Stimulated activated CD4-positive, alpha-beta T cell treated with anti-CD3 and anti-CD28 coated beads, TNF-alpha, amount 100 ng/mL, for 4 hours (primary cell): ENCODE data around the gene CFP.
A peak's percentile ranks its signal among the peaks of the same experiment; 100 is the strongest.

Experiments used
- DNase-seq, 3 experiments: peaks; one replicate each; pipeline ENCODE4 v3.0.0-alpha.2; 2020; ENCODE audit warnings: low read depth in 3 of 3

Gene CFP

DNA sequence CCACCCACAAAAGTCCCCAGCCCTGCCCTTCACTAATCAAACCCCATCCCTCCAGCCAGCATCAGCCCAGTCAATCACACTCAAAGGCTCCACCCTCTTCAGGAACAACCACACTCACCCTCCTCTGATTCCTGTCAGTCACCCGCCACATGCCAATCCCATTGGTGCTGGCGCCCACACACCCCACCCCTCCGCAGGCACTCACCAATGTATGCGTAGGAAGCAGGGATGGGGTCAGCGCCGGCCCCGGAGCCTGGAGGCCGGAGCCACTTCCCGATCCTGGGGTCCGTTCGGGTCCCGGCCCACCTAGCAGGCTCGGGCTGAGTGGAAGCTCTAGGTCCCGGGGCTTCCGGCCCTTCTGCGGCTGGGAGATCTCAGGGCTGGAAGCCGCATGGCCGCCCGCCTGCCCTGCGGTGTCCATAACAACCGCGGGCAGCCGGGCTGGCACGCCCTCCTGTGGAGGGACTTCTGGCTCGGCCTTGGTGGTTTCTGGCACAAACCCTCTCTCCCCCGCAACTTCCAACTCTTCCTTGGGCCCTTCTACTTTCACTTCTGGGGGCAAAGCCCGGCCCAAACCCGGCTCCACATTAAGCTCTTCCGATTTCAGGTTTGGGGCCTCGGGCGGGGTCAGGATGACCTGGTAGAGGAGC is 7.9 kb upstream of the CFP start:
- DNase-seq = no peak

DNA sequence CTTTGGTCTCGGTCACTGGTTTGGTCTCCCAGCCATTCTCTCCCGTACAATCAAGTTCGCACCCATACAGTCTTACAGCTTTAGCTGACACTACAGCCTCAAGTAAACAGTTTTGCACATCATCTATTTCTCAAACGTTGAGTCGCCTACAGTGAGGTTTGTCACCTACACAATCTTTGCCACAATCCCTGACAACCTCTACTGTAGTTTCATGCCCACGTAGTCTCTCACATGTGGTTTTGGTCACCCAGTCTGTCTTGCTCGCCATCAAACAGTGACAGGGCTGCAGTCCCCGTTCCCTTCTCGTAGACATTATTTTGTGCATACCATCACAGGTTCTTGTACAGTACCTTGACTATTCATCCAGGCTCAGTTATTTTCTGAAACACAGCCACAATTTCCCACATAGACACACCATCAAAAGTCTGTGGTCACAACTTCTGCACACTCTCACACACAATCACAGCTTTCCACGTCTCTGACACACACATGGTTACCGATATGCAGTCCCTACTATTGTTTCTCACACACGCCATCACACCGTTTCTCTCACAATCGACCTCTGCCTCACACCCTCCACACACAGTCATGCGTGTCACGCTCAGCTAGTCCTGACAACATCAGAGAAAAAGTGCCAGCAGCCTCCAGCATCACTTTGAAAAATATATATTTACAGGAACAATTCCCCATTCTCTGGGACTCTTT is 5.3 kb upstream of the CFP start:
- DNase-seq = no peak

DNA sequence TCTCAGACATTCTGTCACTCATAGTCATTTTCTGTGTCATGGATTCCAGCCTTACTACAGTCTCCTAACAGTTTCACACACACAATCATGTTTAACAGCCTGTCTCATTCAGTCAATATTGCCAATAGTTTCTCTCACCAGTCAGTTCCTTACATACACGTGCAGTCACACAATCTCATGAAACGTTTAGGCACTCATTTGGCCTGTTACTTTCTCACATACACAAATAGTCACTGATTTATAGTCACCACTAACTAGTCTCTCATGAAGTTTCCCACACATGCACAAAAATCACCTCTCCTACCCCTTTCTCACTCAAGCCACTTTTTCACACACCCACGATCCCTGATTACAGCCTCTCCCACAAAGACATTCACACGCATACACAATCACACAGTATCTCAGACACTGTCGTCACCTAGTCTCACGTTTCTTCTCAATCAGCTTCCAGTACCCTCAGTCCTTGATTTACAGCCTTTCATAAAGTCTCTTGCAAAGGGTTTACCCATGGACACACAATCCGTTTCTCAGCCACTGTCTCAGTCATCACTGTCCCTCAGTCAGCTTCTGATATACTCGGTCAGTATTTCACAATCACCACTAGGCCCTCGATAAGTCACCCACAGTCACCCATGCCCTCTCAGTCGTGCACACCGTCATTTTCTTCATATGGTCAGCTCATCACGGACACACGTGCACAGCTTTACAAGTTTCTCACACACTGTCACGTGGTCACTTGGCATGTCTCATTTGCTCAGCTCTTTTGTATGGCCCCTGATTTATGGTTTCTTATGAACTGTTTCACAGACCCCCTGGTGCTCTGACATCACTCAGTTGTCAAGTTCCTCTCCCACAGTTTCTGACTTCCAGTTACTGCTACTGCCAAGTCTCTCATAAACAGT is 4.2 kb upstream of the CFP start:
- DNase-seq = no peak

GRCh38 chrX:47632666-47633065 is 2.9 kb upstream of the CFP start:
- no peak for DNase-seq

DNA sequence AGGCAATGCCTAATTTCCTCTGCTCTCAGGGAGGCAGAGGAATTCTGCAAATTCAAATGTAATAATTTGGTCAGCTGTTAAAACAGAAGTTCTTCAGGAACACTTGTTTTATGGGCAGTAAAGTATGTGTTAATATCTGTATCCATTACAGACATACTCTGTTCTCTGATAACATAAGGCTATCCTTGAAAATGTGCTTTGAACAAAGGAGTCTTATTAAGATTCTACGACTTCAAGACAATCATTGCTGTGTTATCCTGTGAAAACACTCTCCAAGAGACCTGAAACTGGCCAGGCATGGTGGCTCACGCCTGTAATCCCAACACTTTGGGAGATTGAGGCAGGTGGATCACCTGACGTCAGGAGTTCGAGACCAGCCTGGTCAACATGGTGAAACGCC is 1.9 kb upstream of the CFP start:
- DNase-seq = no peak

GRCh38 chrX:47628982-47629381 is 748 bp downstream of the CFP start:
- DNase-seq = no peak

DNA sequence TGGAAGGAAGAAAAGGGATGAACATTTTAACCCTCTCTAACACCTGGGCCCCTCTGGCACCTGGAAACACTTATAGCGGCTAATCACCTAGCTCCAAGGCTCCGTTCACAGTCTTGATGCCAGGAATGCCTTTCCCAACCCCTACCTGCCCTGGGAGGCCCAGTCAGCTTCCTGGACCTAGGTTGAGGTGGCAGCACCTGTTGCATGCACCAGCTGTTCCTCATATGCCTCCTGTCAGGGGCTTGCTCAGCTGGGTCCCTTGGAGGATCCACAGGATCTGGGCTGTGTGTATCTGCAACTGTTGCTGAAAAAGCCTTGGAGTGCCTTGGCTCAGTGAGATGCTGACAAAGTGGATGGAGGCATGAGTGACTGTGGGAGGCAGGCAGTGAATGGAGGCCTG is 4.4 kb downstream of the CFP start:
- no peak for DNase-seq

- peak in 2 of 3 experiments; percentile 7 to 22 for DNase-seq
Measured at GRCh38 chrX:47623540-47624027, 6.1 kb downstream of the CFP start.

GRCh38 chrX:47621851-47622250 is 7.9 kb downstream of the CFP start:
- DNase-seq = no peak

- DNase-seq = no peak
Measured at GRCh38 chrX:47620303-47620685, 9.4 kb downstream of the CFP start.

DNA sequence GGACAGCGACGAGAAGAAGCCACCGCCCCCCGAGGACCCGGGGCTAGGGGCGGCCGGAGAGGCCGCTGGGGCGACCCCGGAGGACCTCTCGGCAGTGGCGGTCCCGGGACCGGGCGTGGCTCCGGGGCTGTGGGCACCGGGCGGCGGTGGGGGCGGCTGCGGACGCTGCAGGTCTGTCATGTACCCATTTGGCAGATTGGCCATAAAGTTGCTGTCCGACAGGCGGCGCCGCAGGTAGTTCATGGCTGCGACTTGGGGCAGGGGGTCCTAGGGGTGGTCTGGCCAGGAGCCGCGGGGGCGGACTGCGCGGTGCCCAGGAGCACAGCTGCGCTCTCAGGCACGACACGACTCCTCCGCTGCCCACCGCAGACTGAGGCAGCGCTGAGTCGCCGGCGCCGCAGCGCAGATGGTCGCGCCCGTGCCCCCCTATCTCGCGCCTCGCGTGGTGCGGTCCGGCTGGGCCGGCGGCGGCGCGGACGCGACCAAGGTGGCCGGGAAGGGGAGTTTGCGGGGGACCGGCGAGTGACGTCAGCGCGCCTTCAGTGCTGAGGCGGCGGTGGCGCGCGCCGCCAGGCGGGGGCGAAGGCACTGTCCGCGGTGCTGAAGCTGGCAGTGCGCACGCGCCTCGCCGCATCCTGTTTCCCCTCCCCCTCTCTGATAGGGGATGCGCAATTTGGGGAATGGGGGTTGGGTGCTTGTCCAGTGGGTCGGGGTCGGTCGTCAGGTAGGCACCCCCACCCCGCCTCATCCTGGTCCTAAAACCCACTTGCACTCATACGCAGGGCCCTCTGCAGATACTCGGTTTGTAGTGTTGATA is 10.0 kb downstream of the CFP start, which contains the start of gene SYN1:
TSS of gene SYN1 (minus strand) at position 372 of the 817 bp plus-strand sequence. CDS start at position 243, 129 bp downstream.
- DNase-seq = peak; percentile 55 to 69 (median 56)

DNA sequence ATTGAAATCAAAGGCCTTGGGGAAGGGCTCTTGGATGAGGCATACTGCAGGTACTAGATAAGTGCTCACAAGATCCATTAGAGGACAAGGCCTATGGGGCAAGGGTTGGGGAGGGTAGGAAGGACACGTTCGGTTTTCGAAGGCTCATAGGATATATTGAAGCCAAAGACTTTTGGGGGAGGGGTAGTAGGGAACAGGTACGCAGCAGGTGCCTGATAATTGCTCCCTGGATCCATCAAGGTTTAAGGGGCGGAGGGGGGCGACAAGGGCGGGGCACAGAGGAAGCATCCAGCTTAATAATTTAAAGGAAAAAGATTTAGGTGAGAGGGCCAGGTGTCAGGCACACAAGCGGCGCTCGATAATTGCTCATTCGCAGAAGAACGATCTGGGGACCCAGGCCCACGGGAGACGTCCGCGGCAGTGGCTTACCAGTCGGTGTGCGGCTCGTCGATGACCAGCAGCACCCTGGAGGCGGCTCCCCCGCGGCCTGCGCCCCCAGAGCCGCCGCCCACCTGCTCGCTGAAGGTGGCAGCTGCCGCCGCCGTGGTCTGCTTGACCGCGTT is 10.7 kb downstream of the CFP start:
- no peak for DNase-seq

- DNase-seq = no peak
Measured at GRCh38 chrX:47614618-47615017, 15.1 kb downstream of the CFP start.

DNA sequence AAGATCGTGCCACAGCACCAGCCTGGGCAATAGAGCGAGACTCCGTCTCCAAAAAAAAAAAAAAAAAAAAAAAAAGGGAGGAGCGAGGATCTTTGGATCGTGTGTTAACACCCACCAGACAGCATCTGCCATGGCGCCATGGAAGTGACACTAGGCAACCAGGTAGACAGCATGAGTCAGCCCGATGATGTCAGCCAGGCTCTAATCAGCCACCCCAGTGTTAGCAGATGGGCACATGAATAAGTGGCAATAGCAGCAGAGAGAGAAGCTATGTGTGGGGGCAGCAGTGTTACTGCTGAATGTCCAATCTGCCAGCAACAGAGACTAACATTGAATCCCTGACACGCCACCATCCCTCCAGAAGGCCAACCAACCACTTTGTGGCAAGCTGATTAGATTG is 16.6 kb downstream of the CFP start:
- DNase-seq = no peak

- DNase-seq = no peak
Measured at GRCh38 chrX:47612418-47612817, 17.3 kb downstream of the CFP start.

DNA sequence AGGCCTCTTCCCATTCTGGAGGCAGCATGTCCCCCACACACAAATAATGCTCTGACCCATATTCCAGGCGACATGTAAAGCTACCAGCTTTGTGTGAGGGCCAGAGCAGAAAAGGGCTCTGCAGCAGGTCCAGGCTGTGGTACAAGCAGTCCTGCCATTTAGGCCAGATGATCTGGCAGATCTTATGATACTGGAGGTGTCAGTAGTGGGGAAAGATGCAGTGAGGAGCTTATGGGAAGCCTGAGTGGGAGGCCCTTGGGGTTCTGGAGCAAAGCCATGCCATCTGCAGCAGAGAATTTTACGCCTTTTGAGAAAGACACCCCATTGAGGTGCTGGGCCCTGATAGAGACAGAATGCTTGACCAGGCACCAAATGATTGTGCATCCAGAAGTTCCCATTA is 17.8 kb downstream of the CFP start:
- no peak for DNase-seq

DNA sequence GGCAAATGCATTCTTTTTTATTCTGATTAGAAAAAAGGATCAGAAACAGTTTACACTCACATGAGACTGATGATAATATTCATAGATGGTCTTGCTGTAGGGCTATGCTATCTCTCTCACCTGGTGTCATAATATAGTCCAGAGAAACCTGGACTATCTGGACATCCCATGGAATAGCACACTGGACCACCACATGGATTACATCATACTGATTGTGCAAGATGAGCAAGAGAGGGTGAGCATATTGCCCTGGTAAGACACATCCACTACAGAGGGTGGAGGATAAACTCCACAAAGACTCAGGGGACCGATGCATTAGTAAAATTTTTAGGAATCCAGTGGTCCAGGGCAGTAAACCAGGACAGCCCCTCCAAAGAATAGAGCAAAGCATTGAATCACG is 18.2 kb downstream of the CFP start:
- no peak for DNase-seq

DNA sequence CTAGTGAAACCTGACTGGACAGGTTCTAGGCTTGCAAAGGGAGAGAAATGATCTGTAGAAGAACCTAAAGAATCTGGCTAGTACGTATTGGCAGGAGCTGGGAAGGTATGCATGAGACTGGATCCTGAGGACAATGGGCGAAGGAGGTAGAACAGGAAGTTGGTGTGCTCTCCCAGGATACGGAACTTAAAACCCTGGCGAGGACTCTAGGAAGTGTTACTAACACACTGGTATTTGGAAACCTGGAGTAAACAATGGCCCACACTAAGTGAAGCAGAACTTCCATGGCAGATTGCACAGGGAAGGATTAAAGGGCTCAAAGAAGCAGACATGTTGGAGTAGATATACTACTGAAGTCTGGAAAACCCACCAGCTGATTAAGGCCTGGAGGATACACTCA is 19.2 kb downstream of the CFP start:
- DNase-seq = no peak

- DNase-seq = no peak
Measured at GRCh38 chrX:47608130-47608810, 21.5 kb downstream of the CFP start.

GRCh38 chrX:47607091-47607490 is 22.6 kb downstream of the CFP start:
- DNase-seq = no peak

GRCh38 chrX:47605024-47605423 is 24.7 kb downstream of the CFP start:
- DNase-seq = no peak
